GM12878 (cell line): ENCODE results near the gene UBASH3A.

Experiments used
- EZH2 ChIP-seq: IDR thresholded peaks from 2 replicates; pipeline ENCODE4 v1.6.1; 2012; ENCODE audit warnings: low read depth, mild to moderate bottlenecking, control low read depth, inconsistent platforms, low read length, borderline replicate concordance; ENCODE audit not compliant: control insufficient read depth
- FOXK2 ChIP-seq: fragments of 450-650 bp; IDR thresholded peaks from 2 replicates; pipeline ENCODE4 v1.6.1; 2017; ENCODE audit warnings: mild to moderate bottlenecking, moderate library complexity
- GABPA ChIP-seq: IDR thresholded peaks from 2 replicates; pipeline ENCODE4 v1.6.1; 2014; ENCODE audit warnings: antibody characterized with exemption, low read depth, mild to moderate bottlenecking, inconsistent platforms
- SMC3 ChIP-seq: IDR thresholded peaks from 2 replicates; pipeline ENCODE4 v1.6.1; 2011; ENCODE audit warnings: low read length, improper control_type of control experiment, borderline replicate concordance

GRCh38 chr21:42401820-42402251, 1.9 kb upstream of the UBASH3A start:
- TF ChIP-seq GABPA: no peak
- TF ChIP-seq SMC3: no peak
- TF ChIP-seq FOXK2: no peak
- TF ChIP-seq EZH2: no peak
